GM12872 (cell line): Measurements from ENCODE around the gene TEAD1.

ENCODE experiments used
- CTCF ChIP-seq: IDR thresholded peaks from 3 replicates; pipeline ENCODE4 v1.5.1; 2011; ENCODE audit warnings: low read depth, mild to moderate bottlenecking, low read length, moderate library complexity; ENCODE audit not compliant: insufficient read depth

The TEAD1 gene

GRCh38 chr11:12723421-12724300 lies 49.4 kb downstream of the TEAD1 start:
- no peak for TF ChIP-seq CTCF

GRCh38 chr11:12724301-12725054 lies 50.3 kb downstream of the TEAD1 start:
- no peak for TF ChIP-seq CTCF

- no peak for TF ChIP-seq CTCF
These were observed 51.0 kb downstream of the TEAD1 start for GRCh38 chr11:12725055-12725862.

- no peak for TF ChIP-seq CTCF
These were observed 51.9 kb downstream of the TEAD1 start for GRCh38 chr11:12725863-12726682.

- no peak for TF ChIP-seq CTCF
These were observed 53.5 kb downstream of the TEAD1 start for GRCh38 chr11:12727563-12728211.

GRCh38 chr11:12728417-12728816 lies 54.2 kb downstream of the TEAD1 start:
- TF ChIP-seq CTCF = no peak
